MM.1S (cell line): ENCODE measurements around the gene RGS19.

Experiments used
- EZH2 ChIP-seq: fragments of 300-600 bp; sonication (generic); optimal IDR thresholded peaks from 2 replicates; pipeline ENCODE3; 2017; ENCODE audit warnings: low read depth, mild to moderate bottlenecking, antibody characterized with exemption, low read length, mixed read lengths
- TF ChIP-seq, protein P1 (sequence below): fragments of 300-600 bp; sonication (generic); IDR thresholded peaks from 2 replicates; pipeline ENCODE4 v1.5.1; 2016; ENCODE audit warnings: antibody characterized with exemption, low read length, mixed read lengths

DNA sequence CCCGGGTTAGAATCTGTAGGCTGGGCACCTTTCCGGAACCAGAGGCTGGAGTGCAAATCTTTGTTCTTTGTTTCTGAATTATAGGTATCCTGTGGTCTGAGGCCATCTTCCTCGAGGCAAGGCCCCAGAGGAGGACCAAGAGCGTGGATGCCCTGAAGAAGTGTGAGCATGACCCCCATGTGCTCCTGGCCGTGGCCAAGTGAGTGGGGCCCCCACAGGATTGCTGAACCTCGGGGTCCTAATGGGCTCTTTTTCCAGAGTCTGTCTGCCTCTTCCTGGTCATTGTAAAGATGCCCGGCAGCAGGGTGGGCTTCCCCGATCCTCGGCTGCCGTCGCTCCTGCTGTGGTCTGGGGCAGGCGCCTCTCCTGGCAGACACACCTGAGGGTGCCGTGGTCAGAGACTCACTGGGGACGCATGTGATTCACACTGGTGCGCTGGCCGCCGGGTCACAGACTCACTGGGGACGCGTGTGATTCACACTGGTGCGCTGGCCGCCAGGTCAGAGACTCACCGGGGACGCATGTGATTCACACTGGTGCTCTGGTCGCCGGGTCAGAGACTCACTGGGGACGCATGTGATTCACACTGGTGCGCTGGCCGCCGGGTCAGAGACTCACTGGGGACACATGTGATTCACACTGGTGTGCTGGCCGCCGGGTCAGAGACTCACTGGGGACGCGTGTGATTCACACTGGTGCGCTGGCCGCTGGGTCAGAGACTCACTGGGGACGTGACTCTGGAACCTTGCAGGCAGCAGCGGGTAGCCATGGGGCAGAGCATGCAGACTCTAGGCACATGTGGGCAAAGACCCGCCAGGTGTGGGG is 49.8 kb downstream of the RGS19 start:
- no peak for TF ChIP-seq EZH2
- TF ChIP-seq, protein P1, sequence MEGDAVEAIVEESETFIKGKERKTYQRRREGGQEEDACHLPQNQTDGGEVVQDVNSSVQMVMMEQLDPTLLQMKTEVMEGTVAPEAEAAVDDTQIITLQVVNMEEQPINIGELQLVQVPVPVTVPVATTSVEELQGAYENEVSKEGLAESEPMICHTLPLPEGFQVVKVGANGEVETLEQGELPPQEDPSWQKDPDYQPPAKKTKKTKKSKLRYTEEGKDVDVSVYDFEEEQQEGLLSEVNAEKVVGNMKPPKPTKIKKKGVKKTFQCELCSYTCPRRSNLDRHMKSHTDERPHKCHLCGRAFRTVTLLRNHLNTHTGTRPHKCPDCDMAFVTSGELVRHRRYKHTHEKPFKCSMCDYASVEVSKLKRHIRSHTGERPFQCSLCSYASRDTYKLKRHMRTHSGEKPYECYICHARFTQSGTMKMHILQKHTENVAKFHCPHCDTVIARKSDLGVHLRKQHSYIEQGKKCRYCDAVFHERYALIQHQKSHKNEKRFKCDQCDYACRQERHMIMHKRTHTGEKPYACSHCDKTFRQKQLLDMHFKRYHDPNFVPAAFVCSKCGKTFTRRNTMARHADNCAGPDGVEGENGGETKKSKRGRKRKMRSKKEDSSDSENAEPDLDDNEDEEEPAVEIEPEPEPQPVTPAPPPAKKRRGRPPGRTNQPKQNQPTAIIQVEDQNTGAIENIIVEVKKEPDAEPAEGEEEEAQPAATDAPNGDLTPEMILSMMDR: no peak
